Activated naive CD4-positive, alpha-beta T cell treated with anti-CD3 and anti-CD28 coated beads, Interleukin-2, amount 10 ng/mL, durations not matched to agents 7 days and 5 days (primary cell): ENCODE results near the gene TRIM5.
A peak's percentile ranks its signal among the peaks of the same experiment; 100 is the strongest.
"Not testable (repeated sequence)": the region's sequence is repeated elsewhere in the genome, so short reads cannot be mapped to it uniquely, and the experiment has no call there.

Experiments
- CTCF ChIA-PET: fragments of 350-600 bp; sonication (Branson Sonifier 250); formaldehyde crosslinking; loops from one replicate; lab custom pipeline; 2021; ENCODE audit warnings: antibody characterized with exemption; lab: Charles Lee
- DNase-seq: peaks from one replicate; pipeline ENCODE4 v3.0.0-alpha.2; 2020
- H3K27ac Mint-ChIP-seq: one replicate; pipeline ENCODE4 v1.8.0; 2021; ENCODE audit warnings: mild to moderate bottlenecking, moderate library complexity, mixed read lengths
- H3K27me3 Mint-ChIP-seq: one replicate; pipeline ENCODE4 v1.8.0; 2021; ENCODE audit warnings: mild to moderate bottlenecking, mixed read lengths
- H3K36me3 Mint-ChIP-seq: one replicate; pipeline ENCODE4 v1.8.0; 2021; ENCODE audit warnings: mixed read lengths
- H3K4me1 Mint-ChIP-seq: one replicate; pipeline ENCODE4 v1.8.0; 2021; ENCODE audit warnings: mixed read lengths
- H3K4me3 Mint-ChIP-seq: one replicate; pipeline ENCODE4 v1.8.0; 2021; ENCODE audit warnings: mild to moderate bottlenecking, moderate library complexity, mixed read lengths
- H3K9me3 Mint-ChIP-seq: one replicate; pipeline ENCODE4 v1.8.0; 2021; ENCODE audit warnings: mixed read lengths

Gene TRIM5

DNA sequence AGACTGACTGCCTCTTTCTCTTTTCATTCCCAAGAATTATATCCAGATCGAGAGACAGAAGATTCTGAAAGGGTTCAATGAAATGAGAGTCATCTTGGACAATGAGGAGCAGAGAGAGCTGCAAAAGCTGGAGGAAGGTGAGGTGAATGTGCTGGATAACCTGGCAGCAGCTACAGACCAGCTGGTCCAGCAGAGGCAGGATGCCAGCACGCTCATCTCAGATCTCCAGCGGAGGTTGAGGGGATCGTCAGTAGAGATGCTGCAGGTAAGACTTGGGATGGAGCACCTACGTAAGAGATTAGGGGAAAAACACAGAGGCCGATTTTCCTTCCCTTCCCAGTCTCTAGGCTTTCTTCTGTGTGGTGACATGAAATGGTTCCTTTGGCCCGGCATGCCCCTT, 13.4 kb upstream of the TRIM5 start:
- H3K9me3 Mint-ChIP-seq, result no peaks in the 10 kb centered on the region
- no peak for DNase-seq
- no peak overlapping the region for H3K4me3 Mint-ChIP-seq
- H3K27me3 Mint-ChIP-seq, result no peaks in the 10 kb centered on the region
- peaks cover 65% of the 10 kb centered on the region for H3K4me1 Mint-ChIP-seq
- H3K36me3 Mint-ChIP-seq, result peaks cover 72% of the 10 kb centered on the region
- CTCF ChIA-PET, result interaction anchor here (1.5 kb wide), 1 partner anchor 14 kb away, joined by 4 read pairs; the partner anchor contains the start of gene TRIM5
- H3K27ac Mint-ChIP-seq, result no peak overlapping the region

DNA sequence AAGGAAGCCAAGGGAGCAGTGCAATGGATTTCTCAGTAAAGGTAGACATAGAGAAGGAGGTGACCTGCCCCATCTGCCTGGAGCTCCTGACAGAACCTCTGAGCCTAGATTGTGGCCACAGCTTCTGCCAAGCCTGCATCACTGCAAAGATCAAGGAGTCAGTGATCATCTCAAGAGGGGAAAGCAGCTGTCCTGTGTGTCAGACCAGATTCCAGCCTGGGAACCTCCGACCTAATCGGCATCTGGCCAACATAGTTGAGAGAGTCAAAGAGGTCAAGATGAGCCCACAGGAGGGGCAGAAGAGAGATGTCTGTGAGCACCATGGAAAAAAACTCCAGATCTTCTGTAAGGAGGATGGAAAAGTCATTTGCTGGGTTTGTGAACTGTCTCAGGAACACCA, 11.3 kb upstream of the TRIM5 start:
- CTCF ChIA-PET, result interaction anchor here (1.5 to 3.3 kb wide), 2 partner anchors 12 to 95 kb away, joined by 3 to 11 read pairs; partner anchors contain the start of gene TRIM5
- peaks cover 69% of the 10 kb centered on the region for H3K36me3 Mint-ChIP-seq
- peaks cover 67% of the 10 kb centered on the region for H3K4me1 Mint-ChIP-seq
- H3K4me3 Mint-ChIP-seq, result no peak overlapping the region
- no peaks in the 10 kb centered on the region for H3K27me3 Mint-ChIP-seq
- H3K9me3 Mint-ChIP-seq, result no peaks in the 10 kb centered on the region
- DNase-seq, result no peak
- no peak overlapping the region for H3K27ac Mint-ChIP-seq

DNA sequence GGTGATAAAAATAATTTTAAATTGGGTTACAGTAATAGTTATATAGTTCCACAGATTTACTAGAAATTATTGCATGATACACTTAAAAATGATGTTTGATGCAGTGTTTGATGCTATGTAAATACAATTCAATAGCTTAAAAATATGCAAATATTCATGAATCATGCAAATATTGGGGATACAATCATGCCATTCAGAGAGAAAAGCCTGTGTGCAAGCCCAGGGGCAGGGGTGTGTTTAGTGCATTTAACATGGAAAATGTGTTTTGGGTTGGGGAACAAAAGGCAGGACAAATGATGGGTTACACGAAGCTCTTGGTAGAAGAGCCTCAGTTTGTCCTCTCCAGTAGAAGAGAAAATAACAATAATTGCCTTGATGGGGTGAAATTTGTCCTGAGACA, 10.7 kb upstream of the TRIM5 start:
- Mint-ChIP-seq H3K36me3 (peaks cover 69% of the 10 kb centered on the region), H3K4me3 (no peak overlapping the region), H3K27ac (no peak overlapping the region), H3K4me1 (peaks cover 61% of the 10 kb centered on the region), H3K9me3 (no peaks in the 10 kb centered on the region), H3K27me3 (no peaks in the 10 kb centered on the region)
- DNase-seq, result no peak
- CTCF ChIA-PET, result interaction anchor here (1.5 to 3.3 kb wide), 2 partner anchors 11 to 95 kb away, joined by 3 to 11 read pairs; partner anchors contain the start of gene TRIM5

DNA sequence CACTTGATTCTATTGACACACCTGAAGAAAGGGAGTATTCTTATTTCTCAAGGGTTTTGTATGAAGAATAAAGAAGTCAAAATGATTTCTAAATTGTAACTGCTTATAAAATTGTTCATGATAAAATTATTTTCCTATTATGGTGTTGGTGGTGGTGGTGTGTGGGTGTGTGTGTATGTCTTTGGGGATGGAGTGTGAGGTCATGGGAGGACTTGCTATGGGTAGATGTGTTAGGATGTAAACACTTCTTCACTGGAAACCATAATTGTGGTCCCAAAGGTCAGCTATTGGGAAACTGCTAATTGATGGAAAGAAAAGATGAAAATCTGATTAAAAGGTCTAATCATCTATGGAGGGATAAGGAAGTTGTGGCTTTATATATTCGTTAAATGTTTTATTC, 9.8 kb upstream of the TRIM5 start:
- peaks cover 66% of the 10 kb centered on the region for H3K36me3 Mint-ChIP-seq
- no peak overlapping the region for H3K4me3 Mint-ChIP-seq
- H3K9me3 Mint-ChIP-seq, result no peaks in the 10 kb centered on the region
- peaks cover 53% of the 10 kb centered on the region for H3K4me1 Mint-ChIP-seq
- H3K27me3 Mint-ChIP-seq, result no peaks in the 10 kb centered on the region
- no peak overlapping the region for H3K27ac Mint-ChIP-seq
- DNase-seq, result no peak
- CTCF ChIA-PET, result interaction anchor here (3.3 kb wide), 1 partner anchor 10 kb away, joined by 11 read pairs; the partner anchor contains the start of gene TRIM5

DNA sequence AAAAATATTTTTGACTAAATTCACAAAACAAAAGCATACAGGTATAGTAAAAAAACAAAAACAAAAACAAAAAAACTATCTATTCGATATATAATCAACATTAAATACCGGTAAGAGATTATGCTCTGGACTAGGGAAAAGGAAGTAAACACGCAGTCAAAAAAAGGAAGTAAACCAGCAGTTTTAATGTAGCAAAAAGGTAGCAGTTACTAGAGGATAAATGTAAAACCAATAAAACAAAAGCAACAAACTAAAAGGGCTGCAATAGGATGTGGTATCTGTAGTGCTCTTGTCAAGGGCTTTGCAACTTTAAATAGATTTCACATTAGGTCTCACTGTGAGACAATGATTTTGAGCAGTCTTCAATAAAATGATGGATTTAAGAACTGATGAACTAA, 7.1 kb upstream of the TRIM5 start:
- CTCF ChIA-PET, result no interaction called here
- H3K27ac Mint-ChIP-seq, result peak overlapping the region; percentile 94
- H3K36me3 Mint-ChIP-seq, result peaks cover 49% of the 10 kb centered on the region
- H3K4me1 Mint-ChIP-seq, result peaks cover 63% of the 10 kb centered on the region
- H3K9me3 Mint-ChIP-seq, result no peaks in the 10 kb centered on the region
- no peak for DNase-seq
- H3K27me3 Mint-ChIP-seq, result no peaks in the 10 kb centered on the region
- peak overlapping the region; percentile 90 for H3K4me3 Mint-ChIP-seq

DNA sequence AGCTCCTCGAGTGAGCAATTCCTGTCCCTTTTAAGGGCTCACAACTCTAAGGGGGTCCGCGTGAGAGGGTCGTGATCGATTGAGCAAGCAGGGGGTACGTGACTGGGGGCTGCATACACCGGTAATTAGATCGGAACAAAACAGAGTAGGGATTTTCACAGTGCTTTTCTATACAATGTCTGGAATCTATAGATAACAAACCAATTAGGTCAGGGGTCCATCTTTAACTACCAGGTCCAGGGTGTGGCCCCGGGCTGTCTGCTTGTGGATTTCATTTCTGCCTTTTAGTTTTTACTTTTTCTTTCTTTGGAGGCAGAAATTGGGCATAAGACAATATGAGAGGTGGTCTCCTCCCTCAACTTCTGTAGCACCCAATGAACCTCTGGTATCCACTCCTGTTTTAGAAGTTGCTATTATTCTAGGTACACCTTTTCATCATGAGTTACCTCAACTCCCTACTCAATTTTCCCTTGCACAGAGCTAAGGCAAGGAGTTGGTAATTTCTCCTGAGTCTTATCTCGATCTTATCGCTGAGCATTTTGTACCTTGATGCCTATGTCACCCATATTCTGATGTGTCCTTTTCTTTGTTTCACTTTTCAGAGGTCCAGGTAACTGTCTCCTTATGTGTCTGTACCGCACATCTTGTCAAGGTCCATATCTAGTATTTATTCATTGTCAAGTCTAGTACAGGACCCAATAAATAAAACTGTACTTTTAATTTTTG, 6.5 kb upstream of the TRIM5 start:
- Mint-ChIP-seq H3K27ac (peak overlapping the region; percentile 94), H3K36me3 (peaks cover 43% of the 10 kb centered on the region), H3K4me3 (peak overlapping the region; percentile 90), H3K4me1 (peaks cover 60% of the 10 kb centered on the region)
- DNase-seq, H3K27me3 Mint-ChIP-seq, H3K9me3 Mint-ChIP-seq: not testable (repeated sequence)
- CTCF ChIA-PET, result interaction anchor here (2.0 kb wide), 1 partner anchor 65 kb away, joined by 6 read pairs; no protein-coding TSS in a partner anchor

DNA sequence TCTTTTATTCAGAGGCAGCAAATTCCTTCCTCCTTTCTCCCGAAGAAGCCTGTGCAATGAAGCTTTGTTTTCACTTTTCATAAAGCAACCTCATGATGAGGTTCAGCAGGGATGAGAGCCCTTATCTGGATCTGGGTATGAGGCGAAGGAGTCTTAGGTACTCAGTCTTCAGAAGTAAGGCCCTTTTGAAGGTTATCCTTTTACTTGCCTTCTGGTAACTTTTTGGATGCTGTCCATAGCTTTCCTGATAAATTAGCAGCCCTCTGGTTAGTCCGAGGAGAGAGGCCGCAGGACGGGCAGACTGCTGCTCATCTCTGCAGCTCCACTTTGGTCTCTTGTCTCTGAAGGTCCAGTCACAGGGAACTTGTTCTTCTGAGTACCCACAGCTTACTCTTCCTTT, 5.9 kb upstream of the TRIM5 start:
- peak overlapping the region; percentile 90 for H3K4me3 Mint-ChIP-seq
- H3K36me3 Mint-ChIP-seq, result peaks cover 38% of the 10 kb centered on the region
- peaks cover 57% of the 10 kb centered on the region for H3K4me1 Mint-ChIP-seq
- no peaks in the 10 kb centered on the region for H3K27me3 Mint-ChIP-seq
- no peak for DNase-seq
- CTCF ChIA-PET, result interaction anchor here (2.0 kb wide), 1 partner anchor 64 kb away, joined by 6 read pairs; no protein-coding TSS in a partner anchor
- H3K27ac Mint-ChIP-seq, result peak overlapping the region; percentile 94
- no peaks in the 10 kb centered on the region for H3K9me3 Mint-ChIP-seq

DNA sequence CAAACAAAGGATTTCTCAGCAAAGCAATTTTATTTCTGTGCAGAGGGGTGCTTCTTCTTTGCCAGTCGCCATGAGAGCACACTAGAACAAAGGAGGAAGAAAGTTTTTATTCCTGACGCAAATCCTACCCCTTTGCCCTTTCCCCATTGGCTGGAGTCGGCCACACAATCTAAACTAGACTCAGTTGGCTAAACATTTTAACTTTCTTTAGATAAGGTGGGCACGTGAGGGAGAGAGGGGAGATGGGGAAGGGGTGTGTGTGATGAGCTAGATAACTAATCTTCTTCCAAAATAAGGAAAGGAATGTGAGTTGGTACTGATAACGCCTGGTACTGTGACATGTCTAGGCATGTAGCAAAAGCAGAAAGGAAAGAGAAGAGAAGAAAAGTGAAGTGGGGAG, 5.3 kb upstream of the TRIM5 start:
- H3K4me1 Mint-ChIP-seq, result peaks cover 55% of the 10 kb centered on the region
- no peak for DNase-seq
- H3K27me3 Mint-ChIP-seq, result no peaks in the 10 kb centered on the region
- no peaks in the 10 kb centered on the region for H3K9me3 Mint-ChIP-seq
- CTCF ChIA-PET, result interaction anchor here (1.2 to 2.0 kb wide), 2 partner anchors 64 to 93 kb away, joined by 4 to 6 read pairs; no protein-coding TSS in a partner anchor
- peak overlapping the region; percentile 94 for H3K27ac Mint-ChIP-seq
- H3K36me3 Mint-ChIP-seq, result peaks cover 38% of the 10 kb centered on the region
- H3K4me3 Mint-ChIP-seq, result peak overlapping the region; percentile 90

DNA sequence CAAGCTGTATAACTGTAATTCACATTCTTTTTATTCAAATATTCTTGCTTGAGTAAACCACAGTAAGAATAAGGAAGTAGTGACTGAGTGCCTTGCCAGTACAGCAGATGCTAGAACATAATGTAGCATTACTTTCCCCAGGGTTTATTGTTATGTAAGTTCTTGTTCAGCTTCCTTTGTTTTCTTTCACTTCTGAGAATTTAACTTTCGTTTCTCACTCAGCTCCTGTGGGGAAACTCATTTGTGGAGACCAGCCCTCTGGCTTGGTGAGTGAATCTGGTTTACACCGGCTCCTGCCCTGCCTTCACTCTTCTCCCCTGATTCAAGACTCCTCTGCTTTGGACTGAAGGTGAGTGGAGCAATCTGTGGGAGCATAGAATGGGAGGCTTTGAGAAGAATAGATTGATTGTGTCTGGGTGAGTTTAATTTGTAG, 4.7 kb upstream of the TRIM5 start, which contains the start of gene TRIM22:
Gene TRIM22 (plus strand): TSS at position 240 of the 433 bp plus-strand sequence. CDS start 6,443 bp downstream, outside the sequence.
- Mint-ChIP-seq H3K27me3 (no peaks in the 10 kb centered on the region), H3K4me1 (peaks cover 53% of the 10 kb centered on the region)

DNA sequence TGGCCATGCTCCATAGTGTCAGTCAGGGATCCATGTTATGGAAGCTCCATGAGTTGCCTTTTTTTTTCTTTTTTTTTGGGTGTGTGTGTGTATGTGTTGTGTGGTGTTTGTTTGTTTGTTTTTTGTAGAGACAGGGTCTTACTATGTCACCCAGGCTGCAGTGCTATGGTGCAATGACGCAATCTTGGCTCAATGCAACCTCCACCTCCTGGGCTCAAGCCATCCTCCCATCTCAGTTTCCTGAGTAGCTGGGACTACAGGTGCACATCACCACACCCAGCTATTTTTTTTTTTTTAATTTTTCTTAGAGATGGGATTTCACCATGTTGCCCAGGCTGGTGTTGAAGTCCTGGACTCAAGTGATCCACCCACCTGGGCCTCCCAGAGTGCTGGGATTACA, 3.6 kb upstream of the TRIM5 start:
- Mint-ChIP-seq H3K4me3 (no peak overlapping the region), H3K4me1 (peaks cover 50% of the 10 kb centered on the region), H3K27me3 (no peaks in the 10 kb centered on the region), H3K27ac (peak overlapping the region; percentile 94), H3K36me3 (peaks cover 28% of the 10 kb centered on the region), H3K9me3 (peaks cover 2% of the 10 kb centered on the region)
- CTCF ChIA-PET, result interaction anchor here (0.7 kb wide), 1 partner anchor 125 kb away, joined by 3 read pairs; no protein-coding TSS in a partner anchor
- DNase-seq, result no peak

More for the DNA sequence above, 4.7 kb upstream of the TRIM5 start, which contains the start of gene TRIM22:
- CTCF ChIA-PET, result interaction anchor here (1.2 to 2.0 kb wide), 2 partner anchors 63 to 92 kb away, joined by 4 to 6 read pairs; no protein-coding TSS in a partner anchor
- DNase-seq, result peak; percentile 74
- Mint-ChIP-seq H3K4me3 (peak within 1 kb of the TSS; percentile 90), H3K27ac (peak within 1 kb of the TSS; percentile 94), H3K36me3 (peaks cover 33% of the 10 kb centered on the region), H3K9me3 (no peaks in the 10 kb centered on the region)

DNA sequence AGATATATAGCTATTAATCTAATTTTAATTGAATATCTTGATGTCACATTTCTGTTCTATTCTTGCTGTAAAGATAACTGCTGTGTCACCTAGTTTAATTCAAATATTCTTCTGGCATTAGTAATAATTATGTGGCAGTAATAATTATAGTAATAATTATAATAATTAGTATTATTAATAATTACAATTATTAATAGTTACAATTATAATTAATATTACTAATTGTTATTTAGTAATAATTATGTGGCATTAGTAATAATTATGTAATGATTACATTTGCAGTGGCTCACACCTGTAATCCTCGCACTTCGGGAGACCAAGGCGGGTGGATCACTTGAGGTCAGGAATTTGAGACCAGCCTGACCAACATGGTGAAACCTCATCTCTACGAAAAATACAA, 1.6 kb upstream of the TRIM5 start:
- no peak overlapping the region for H3K27ac Mint-ChIP-seq
- H3K4me1 Mint-ChIP-seq, result peaks cover 46% of the 10 kb centered on the region
- H3K9me3 Mint-ChIP-seq, result peaks cover 4% of the 10 kb centered on the region
- no peaks in the 10 kb centered on the region for H3K27me3 Mint-ChIP-seq
- no peak overlapping the region for H3K4me3 Mint-ChIP-seq
- H3K36me3 Mint-ChIP-seq, result peaks cover 21% of the 10 kb centered on the region
- CTCF ChIA-PET, result no interaction called here
- DNase-seq, result no peak

DNA sequence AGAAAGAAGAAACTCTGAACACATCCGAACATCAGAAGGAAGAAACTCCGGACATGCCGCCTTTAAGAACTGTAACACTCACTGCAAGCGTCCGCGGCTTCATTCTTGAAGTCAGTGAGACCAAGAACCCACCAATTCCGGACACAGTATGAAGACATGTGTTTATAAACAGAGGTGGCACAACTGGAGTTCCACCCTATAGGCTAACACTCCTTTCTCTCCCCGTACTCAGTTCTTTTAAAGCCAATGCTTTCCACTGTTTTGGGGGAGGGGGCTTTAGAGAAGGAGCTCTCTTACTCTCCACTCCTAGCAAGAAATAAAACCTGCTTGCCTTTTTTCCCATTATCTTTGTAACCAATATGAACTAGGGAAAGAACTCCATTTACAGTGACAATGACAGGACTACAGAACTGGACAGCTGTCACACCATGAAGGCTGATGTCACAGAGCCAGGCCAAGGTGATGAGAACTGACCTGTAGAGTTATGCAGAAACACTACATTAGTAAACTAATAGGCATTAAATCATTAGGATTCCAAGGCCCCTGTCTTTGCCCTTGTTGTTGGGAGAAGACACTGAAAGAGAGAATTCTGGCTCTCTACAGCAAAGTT, 733 bp downstream of the TRIM5 start:
- H3K27ac Mint-ChIP-seq, result peak overlapping the region; percentile 90
- H3K9me3 Mint-ChIP-seq, result peaks cover 4% of the 10 kb centered on the region
- DNase-seq, result no peak
- peaks cover 20% of the 10 kb centered on the region for H3K36me3 Mint-ChIP-seq
- H3K4me3 Mint-ChIP-seq, result peak overlapping the region; percentile 85
- no peaks in the 10 kb centered on the region for H3K27me3 Mint-ChIP-seq
- CTCF ChIA-PET, result interaction anchor here (0.7 to 2.1 kb wide), 12 partner anchors 10 to 679 kb away, joined by 3 to 12 read pairs (median 6); no protein-coding TSS in a partner anchor
- H3K4me1 Mint-ChIP-seq, result peaks cover 54% of the 10 kb centered on the region

DNA sequence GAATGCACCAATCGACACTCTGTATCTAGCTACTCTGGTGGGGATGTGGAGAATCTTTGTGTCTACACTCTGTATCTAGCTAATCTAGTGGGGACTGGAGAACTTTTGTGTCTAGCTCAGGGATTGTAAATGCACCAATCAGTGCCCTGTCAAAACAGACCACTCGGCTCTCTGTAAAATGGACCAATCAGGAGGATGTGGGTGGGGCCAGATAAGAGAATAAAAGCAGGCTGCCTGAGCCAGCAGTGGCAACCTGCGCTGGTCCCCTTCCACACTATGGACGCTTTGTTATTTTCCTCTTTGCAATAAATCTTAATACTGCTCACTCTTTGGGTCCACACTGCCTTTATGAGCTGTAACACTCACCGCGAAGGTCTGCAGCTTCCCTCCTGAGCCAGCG, 1.3 kb downstream of the TRIM5 start:
- H3K4me1 Mint-ChIP-seq, result peaks cover 54% of the 10 kb centered on the region
- not testable (repeated sequence) for H3K27me3 Mint-ChIP-seq, H3K9me3 Mint-ChIP-seq
- CTCF ChIA-PET, result interaction anchor here (1.4 to 2.1 kb wide), 7 partner anchors 11 to 123 kb away, joined by 4 to 12 read pairs (median 6); no protein-coding TSS in a partner anchor
- peaks cover 26% of the 10 kb centered on the region for H3K36me3 Mint-ChIP-seq
- H3K4me3 Mint-ChIP-seq, result peak overlapping the region; percentile 85
- peak overlapping the region; percentile 90 for H3K27ac Mint-ChIP-seq
- peak; percentile 57 for DNase-seq

DNA sequence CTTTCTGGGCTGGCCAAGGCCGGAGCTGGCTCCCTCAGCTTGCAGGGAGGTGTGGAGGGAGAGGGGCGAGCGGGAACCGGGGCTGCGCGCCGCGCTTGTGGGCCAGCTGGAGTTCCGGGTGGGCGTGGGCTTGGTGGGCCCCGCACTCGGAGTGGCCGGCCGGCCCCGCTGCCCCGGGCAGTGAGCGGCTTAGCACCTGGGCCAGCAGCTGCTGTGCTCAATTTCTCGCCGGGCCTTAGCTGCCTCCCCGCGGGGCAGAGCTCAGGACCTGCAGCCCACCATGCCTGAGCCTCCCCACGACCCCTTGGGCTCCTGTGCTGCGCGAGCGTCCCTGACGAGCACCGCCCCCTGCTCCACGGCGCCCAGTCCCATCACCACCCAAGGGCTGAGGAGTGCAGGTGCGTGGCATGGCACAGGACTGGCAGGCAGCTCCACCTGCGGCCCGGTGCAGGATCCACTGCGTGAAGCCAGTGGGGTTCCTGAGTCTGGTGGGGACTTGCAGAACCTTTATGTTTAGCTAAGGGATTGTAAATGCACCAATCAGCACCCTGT, 1.9 kb downstream of the TRIM5 start:
- not testable (repeated sequence) for DNase-seq, H3K9me3 Mint-ChIP-seq, H3K27ac Mint-ChIP-seq, H3K27me3 Mint-ChIP-seq, H3K4me3 Mint-ChIP-seq
- Mint-ChIP-seq H3K36me3 (peaks cover 32% of the 10 kb centered on the region), H3K4me1 (peaks cover 52% of the 10 kb centered on the region)
- CTCF ChIA-PET, result interaction anchor here (1.5 to 1.6 kb wide), 2 partner anchors 56 to 83 kb away, joined by 4 to 5 read pairs; no protein-coding TSS in a partner anchor
